Stomach (tissue), 4 donors: ENCODE data around the gene CCDC85A.

Source experiments
- EP300 ChIP-seq: sonication (generic); formaldehyde crosslinking; IDR thresholded peaks from one replicate; pipeline ENCODE4 v1.6.1; 2017; ENCODE audit warnings: antibody characterized with exemption
- POLR2A ChIP-seq, 4 donors: fragments of 450-650 bp; IDR thresholded peaks; one replicate each; pipeline ENCODE4 v1.6.1; 2016; ENCODE audit warnings: antibody characterized with exemption in 4 of 4, control low read depth in 2 of 4, mild to moderate bottlenecking in 1 of 4, moderate library complexity in 1 of 4
- POLR2AphosphoS5 ChIP-seq, 3 donors: sonication (generic); formaldehyde crosslinking; IDR thresholded peaks; one replicate each; pipeline ENCODE4 v1.6.1; 2016; ENCODE audit warnings: antibody characterized with exemption in 3 of 3
- TF ChIP-seq, protein P1 (sequence below), 7 experiments: fragments of 450-650 bp in 4 of 7; fragments of 200-600 bp in 3 of 7; sonication (generic) in 3 of 7; IDR thresholded peaks; one replicate each; pipeline ENCODE4 v1.5.1; 2016 to 2019; ENCODE audit warnings: antibody characterized with exemption in 7 of 7, control low read depth in 2 of 7, mild to moderate bottlenecking in 1 of 7

DNA sequence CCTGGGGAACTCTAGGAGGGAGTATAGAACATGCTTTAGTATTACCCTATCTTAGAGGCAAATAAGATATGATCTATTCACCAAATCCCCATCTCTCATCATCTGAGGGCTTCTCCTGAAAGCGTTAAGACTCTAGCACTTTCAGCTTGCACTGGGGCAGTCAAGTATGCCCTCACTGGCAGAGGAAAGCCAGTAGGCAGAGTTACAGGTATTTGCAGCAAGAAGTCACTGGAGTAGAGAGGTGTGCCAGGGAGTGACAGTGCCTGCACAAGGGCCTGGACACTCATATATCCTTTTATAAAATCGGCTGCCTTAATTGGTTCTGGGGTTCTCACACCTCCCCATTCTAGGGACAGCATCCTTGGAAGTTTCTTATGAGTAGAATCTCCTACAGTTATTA is 31.9 kb upstream of the CCDC85A start:
- TF ChIP-seq, protein P1, sequence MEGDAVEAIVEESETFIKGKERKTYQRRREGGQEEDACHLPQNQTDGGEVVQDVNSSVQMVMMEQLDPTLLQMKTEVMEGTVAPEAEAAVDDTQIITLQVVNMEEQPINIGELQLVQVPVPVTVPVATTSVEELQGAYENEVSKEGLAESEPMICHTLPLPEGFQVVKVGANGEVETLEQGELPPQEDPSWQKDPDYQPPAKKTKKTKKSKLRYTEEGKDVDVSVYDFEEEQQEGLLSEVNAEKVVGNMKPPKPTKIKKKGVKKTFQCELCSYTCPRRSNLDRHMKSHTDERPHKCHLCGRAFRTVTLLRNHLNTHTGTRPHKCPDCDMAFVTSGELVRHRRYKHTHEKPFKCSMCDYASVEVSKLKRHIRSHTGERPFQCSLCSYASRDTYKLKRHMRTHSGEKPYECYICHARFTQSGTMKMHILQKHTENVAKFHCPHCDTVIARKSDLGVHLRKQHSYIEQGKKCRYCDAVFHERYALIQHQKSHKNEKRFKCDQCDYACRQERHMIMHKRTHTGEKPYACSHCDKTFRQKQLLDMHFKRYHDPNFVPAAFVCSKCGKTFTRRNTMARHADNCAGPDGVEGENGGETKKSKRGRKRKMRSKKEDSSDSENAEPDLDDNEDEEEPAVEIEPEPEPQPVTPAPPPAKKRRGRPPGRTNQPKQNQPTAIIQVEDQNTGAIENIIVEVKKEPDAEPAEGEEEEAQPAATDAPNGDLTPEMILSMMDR (IDR thresholded peaks at IDR 0.05) = no peak
- TF ChIP-seq POLR2A (IDR thresholded peaks at IDR 0.05) (no peak), POLR2AphosphoS5 (IDR thresholded peaks at IDR 0.05) (no peak), EP300 (no peak)
